ENCODE measurements around the gene IER5.

Gene IER5

DNA sequence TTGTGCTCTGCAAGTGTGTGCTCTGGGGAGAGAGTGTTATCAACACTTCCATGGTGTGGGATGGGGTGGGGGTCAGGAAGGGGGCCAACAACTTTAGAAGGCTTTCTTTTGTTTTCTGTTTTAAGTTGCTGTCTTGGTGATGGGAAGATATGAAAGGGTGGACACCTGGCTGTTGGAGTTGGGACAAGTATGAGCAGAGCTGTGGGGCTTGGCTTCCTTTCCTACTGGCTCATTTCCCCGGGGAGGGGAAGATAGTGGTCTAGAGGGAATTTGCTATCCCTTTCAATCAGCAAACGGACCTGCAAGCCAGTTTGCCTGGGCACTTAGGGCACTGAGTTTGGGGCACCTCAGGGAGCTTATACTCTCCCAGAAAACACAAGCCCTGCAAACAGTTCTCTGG is 19.2 kb downstream of the IER5 start:
- TF ChIP-seq GLIS3 (CRISPR knock-in tag; IDR thresholded peaks at IDR 0.05) (no peak), SNAI2 (CRISPR knock-in tag; IDR thresholded peaks at IDR 0.05) (no peak), RARB (CRISPR knock-in tag; IDR thresholded peaks at IDR 0.05) (no peak), ISL1 (CRISPR knock-in tag; IDR thresholded peaks at IDR 0.05) (no peak), ESRRG (CRISPR knock-in tag; IDR thresholded peaks at IDR 0.05) (no peak), TOX (CRISPR knock-in tag; IDR thresholded peaks at IDR 0.05; ENCODE audit: borderline replicate concordance) (no peak), CSDC2 (CRISPR knock-in tag; IDR thresholded peaks at IDR 0.05) (no peak), ZNF565 (CRISPR knock-in tag; conservative IDR thresholded peaks at IDR 0.05; ENCODE audit: low read depth) (no peak), OSR1 (CRISPR knock-in tag; IDR thresholded peaks at IDR 0.05) (no peak), ZFP3 (CRISPR knock-in tag; IDR thresholded peaks at IDR 0.05) (no peak), PPARA (CRISPR knock-in tag; IDR thresholded peaks at IDR 0.05; ENCODE audit: borderline replicate concordance) (no peak), BACH2 (CRISPR knock-in tag; IDR thresholded peaks at IDR 0.05; ENCODE audit: borderline replicate concordance) (no peak)
- TF ChIP-seq, protein P1, sequence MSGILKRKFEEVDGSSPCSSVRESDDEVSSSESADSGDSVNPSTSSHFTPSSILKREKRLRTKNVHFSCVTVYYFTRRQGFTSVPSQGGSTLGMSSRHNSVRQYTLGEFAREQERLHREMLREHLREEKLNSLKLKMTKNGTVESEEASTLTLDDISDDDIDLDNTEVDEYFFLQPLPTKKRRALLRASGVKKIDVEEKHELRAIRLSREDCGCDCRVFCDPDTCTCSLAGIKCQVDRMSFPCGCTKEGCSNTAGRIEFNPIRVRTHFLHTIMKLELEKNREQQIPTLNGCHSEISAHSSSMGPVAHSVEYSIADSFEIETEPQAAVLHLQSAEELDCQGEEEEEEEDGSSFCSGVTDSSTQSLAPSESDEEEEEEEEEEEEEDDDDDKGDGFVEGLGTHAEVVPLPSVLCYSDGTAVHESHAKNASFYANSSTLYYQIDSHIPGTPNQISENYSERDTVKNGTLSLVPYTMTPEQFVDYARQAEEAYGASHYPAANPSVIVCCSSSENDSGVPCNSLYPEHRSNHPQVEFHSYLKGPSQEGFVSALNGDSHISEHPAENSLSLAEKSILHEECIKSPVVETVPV (CRISPR knock-in tag; IDR thresholded peaks at IDR 0.05): no peak
- TF ChIP-seq, protein P2, sequence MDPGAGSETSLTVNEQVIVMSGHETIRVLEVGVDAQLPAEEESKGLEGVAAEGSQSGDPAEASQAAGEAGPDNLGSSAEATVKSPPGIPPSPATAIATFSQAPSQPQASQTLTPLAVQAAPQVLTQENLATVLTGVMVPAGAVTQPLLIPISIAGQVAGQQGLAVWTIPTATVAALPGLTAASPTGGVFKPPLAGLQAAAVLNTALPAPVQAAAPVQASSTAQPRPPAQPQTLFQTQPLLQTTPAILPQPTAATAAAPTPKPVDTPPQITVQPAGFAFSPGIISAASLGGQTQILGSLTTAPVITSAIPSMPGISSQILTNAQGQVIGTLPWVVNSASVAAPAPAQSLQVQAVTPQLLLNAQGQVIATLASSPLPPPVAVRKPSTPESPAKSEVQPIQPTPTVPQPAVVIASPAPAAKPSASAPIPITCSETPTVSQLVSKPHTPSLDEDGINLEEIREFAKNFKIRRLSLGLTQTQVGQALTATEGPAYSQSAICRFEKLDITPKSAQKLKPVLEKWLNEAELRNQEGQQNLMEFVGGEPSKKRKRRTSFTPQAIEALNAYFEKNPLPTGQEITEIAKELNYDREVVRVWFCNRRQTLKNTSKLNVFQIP (CRISPR knock-in tag; IDR thresholded peaks at IDR 0.05; ENCODE audit: borderline replicate concordance, low read depth): no peak
- TF ChIP-seq, protein P3, sequence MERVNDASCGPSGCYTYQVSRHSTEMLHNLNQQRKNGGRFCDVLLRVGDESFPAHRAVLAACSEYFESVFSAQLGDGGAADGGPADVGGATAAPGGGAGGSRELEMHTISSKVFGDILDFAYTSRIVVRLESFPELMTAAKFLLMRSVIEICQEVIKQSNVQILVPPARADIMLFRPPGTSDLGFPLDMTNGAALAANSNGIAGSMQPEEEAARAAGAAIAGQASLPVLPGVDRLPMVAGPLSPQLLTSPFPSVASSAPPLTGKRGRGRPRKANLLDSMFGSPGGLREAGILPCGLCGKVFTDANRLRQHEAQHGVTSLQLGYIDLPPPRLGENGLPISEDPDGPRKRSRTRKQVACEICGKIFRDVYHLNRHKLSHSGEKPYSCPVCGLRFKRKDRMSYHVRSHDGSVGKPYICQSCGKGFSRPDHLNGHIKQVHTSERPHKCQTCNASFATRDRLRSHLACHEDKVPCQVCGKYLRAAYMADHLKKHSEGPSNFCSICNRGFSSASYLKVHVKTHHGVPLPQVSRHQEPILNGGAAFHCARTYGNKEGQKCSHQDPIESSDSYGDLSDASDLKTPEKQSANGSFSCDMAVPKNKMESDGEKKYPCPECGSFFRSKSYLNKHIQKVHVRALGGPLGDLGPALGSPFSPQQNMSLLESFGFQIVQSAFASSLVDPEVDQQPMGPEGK (CRISPR knock-in tag; IDR thresholded peaks at IDR 0.05; ENCODE audit: borderline replicate concordance): no peak
- TF ChIP-seq, protein P4, sequence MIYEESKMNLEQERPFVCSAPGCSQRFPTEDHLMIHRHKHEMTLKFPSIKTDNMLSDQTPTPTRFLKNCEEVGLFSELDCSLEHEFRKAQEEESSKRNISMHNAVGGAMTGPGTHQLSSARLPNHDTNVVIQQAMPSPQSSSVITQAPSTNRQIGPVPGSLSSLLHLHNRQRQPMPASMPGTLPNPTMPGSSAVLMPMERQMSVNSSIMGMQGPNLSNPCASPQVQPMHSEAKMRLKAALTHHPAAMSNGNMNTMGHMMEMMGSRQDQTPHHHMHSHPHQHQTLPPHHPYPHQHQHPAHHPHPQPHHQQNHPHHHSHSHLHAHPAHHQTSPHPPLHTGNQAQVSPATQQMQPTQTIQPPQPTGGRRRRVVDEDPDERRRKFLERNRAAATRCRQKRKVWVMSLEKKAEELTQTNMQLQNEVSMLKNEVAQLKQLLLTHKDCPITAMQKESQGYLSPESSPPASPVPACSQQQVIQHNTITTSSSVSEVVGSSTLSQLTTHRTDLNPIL (CRISPR knock-in tag; IDR thresholded peaks at IDR 0.05; ENCODE audit: low read depth): no peak
- TF ChIP-seq, protein P5, sequence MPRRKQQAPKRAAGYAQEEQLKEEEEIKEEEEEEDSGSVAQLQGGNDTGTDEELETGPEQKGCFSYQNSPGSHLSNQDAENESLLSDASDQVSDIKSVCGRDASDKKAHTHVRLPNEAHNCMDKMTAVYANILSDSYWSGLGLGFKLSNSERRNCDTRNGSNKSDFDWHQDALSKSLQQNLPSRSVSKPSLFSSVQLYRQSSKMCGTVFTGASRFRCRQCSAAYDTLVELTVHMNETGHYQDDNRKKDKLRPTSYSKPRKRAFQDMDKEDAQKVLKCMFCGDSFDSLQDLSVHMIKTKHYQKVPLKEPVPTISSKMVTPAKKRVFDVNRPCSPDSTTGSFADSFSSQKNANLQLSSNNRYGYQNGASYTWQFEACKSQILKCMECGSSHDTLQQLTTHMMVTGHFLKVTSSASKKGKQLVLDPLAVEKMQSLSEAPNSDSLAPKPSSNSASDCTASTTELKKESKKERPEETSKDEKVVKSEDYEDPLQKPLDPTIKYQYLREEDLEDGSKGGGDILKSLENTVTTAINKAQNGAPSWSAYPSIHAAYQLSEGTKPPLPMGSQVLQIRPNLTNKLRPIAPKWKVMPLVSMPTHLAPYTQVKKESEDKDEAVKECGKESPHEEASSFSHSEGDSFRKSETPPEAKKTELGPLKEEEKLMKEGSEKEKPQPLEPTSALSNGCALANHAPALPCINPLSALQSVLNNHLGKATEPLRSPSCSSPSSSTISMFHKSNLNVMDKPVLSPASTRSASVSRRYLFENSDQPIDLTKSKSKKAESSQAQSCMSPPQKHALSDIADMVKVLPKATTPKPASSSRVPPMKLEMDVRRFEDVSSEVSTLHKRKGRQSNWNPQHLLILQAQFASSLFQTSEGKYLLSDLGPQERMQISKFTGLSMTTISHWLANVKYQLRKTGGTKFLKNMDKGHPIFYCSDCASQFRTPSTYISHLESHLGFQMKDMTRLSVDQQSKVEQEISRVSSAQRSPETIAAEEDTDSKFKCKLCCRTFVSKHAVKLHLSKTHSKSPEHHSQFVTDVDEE (CRISPR knock-in tag; IDR thresholded peaks at IDR 0.05): no peak
- no peak for ATAC-seq

DNA sequence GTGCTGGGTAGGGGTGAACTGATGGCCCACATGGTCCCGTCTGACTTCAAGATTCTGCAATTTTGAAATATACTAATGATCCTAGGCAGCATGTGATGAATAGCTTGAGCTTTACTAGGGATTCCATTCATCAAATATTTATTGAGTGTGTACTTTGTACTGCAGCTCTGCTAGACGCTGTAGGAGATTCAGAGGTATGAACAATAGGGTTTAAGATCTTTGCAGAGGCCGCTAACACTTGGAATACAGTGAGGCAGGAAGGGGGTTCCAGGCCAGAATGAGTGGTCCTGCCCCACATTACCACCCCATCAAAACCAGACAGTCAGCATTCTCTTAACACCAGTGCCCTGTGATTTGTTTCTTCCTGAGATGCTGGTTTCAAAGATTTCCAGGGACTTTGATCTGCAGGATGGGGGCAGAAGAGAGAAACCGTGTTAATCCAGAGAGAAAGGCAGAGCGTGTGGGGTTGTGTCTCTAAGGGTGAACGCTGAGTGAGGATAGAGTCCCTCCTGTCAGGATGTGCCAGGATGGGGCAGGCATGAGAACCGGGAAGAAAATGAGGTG is 19.9 kb downstream of the IER5 start:
- ATAC-seq: no peak
- no peak for TF ChIP-seq ISL1 (CRISPR knock-in tag; IDR thresholded peaks at IDR 0.05)
- TF ChIP-seq, protein P2 (CRISPR knock-in tag; IDR thresholded peaks at IDR 0.05; ENCODE audit: borderline replicate concordance, low read depth): no peak
- TF ChIP-seq ZNF70 (CRISPR knock-in tag; IDR thresholded peaks at IDR 0.05): no peak
- no peak for TF ChIP-seq RARB (CRISPR knock-in tag; IDR thresholded peaks at IDR 0.05)
- TF ChIP-seq ZFP3 (CRISPR knock-in tag; IDR thresholded peaks at IDR 0.05): no peak
- no peak for TF ChIP-seq CSDC2 (CRISPR knock-in tag; IDR thresholded peaks at IDR 0.05)
- TF ChIP-seq, protein P1 (CRISPR knock-in tag; IDR thresholded peaks at IDR 0.05): no peak
- no peak for TF ChIP-seq TOX (CRISPR knock-in tag; IDR thresholded peaks at IDR 0.05; ENCODE audit: borderline replicate concordance)
- TF ChIP-seq, protein P5 (CRISPR knock-in tag; IDR thresholded peaks at IDR 0.05): no peak
- no peak for TF ChIP-seq OSR1 (CRISPR knock-in tag; IDR thresholded peaks at IDR 0.05)
- TF ChIP-seq PPARA (CRISPR knock-in tag; IDR thresholded peaks at IDR 0.05; ENCODE audit: borderline replicate concordance): no peak
- TF ChIP-seq, protein P3 (CRISPR knock-in tag; IDR thresholded peaks at IDR 0.05; ENCODE audit: borderline replicate concordance): no peak

Data from SK-N-SH treated with all-trans-retinoic acid at 6 μM for 48 hours (cell line).